WTC11 (cell line): Measurements from ENCODE around the gene FBXO24. TPM values are rescaled to one million over a fixed set of nuclear protein-coding genes. Genes with fewer than 3 reads are reported as not detected.

Experiments used
- ATAC-seq: fragments of 200-7000 bp; cut with Tn5 transposase; 2 replicates; pipeline ENCODE4 v1.10.0; 2021; ENCODE audit warnings: mild to moderate bottlenecking, moderate library complexity
- CTCF ChIA-PET: fragments of 300-600 bp; sonication (Branson Sonifier 250); formaldehyde crosslinking; loops from one replicate; lab custom pipeline; 2021; ENCODE audit warnings: antibody characterized with exemption; lab: Charles Lee
- POLR2A ChIA-PET: fragments of 350-600 bp; sonication (Branson Sonifier 250); formaldehyde crosslinking; loops from one replicate; lab custom pipeline; 2021; ENCODE audit warnings: antibody characterized with exemption; lab: Charles Lee
- DNase-seq: peaks from one replicate; pipeline ENCODE4 v3.0.0; 2021; ENCODE audit warnings: low spot score
- H3K27ac Mint-ChIP-seq: 2 replicates; pipeline ENCODE4 v1.8.0; 2021; ENCODE audit warnings: mixed read lengths
- H3K27me3 Mint-ChIP-seq: 2 replicates; pipeline ENCODE4 v1.8.0; 2021; ENCODE audit warnings: low read depth, mild to moderate bottlenecking, moderate library complexity, mixed read lengths
- H3K36me3 Mint-ChIP-seq: 2 replicates; pipeline ENCODE4 v1.8.0; 2021; ENCODE audit warnings: mixed read lengths
- H3K4me1 Mint-ChIP-seq: 2 replicates; pipeline ENCODE4 v1.8.0; 2022; ENCODE audit warnings: mixed read lengths
- H3K4me3 Mint-ChIP-seq: 2 replicates; pipeline ENCODE4 v1.8.0; 2021; ENCODE audit warnings: mild to moderate bottlenecking, moderate library complexity, mixed read lengths
- H3K9me3 Mint-ChIP-seq: 2 replicates; pipeline ENCODE4 v1.8.0; 2021; ENCODE audit warnings: mixed read lengths
- CREM ChIP-seq: sonication (generic); formaldehyde crosslinking; IDR thresholded peaks from 2 replicates; pipeline ENCODE4 v1.8.1; 2022; ENCODE audit warnings: mild to moderate bottlenecking, missing genetic modification reagents, moderate library complexity
- E2F4 ChIP-seq: sonication (generic); formaldehyde crosslinking; IDR thresholded peaks from 2 replicates; pipeline ENCODE4 v1.8.1; 2022; ENCODE audit warnings: low read depth, mild to moderate bottlenecking, moderate library complexity, missing genetic modification reagents, borderline replicate concordance
- EMX1 ChIP-seq: fragments of 250-450 bp; sonication (Bioruptor Pico); IDR thresholded peaks from 2 replicates; pipeline ENCODE4 v1.8.0; 2021; ENCODE audit warnings: mild to moderate bottlenecking
- ESRRA ChIP-seq: sonication (generic); formaldehyde crosslinking; IDR thresholded peaks from 2 replicates; pipeline ENCODE4 v1.8.1; 2022; ENCODE audit warnings: mild to moderate bottlenecking, missing genetic modification reagents, borderline replicate concordance
- FOXP1 ChIP-seq: sonication (generic); formaldehyde crosslinking; IDR thresholded peaks from 2 replicates; pipeline ENCODE4 v1.8.0; 2022; ENCODE audit warnings: missing genetic modification reagents, mild to moderate bottlenecking, moderate library complexity, borderline replicate concordance
- GABPB1 ChIP-seq: sonication (generic); formaldehyde crosslinking; IDR thresholded peaks from 2 replicates; pipeline ENCODE4 v1.8.1; 2023; ENCODE audit warnings: mild to moderate bottlenecking, missing genetic modification reagents
- MYBL2 ChIP-seq: sonication (generic); formaldehyde crosslinking; IDR thresholded peaks from 2 replicates; pipeline ENCODE4 v1.8.1; 2023; ENCODE audit warnings: mild to moderate bottlenecking, moderate library complexity, missing genetic modification reagents
- NFATC4 ChIP-seq: fragments of 250-450 bp; sonication (Bioruptor Pico); IDR thresholded peaks from 2 replicates; pipeline ENCODE4 v1.9.0; 2021; ENCODE audit warnings: mild to moderate bottlenecking
- PREB ChIP-seq: sonication (generic); formaldehyde crosslinking; IDR thresholded peaks from 2 replicates; pipeline ENCODE4 v1.8.1; 2022; ENCODE audit warnings: mild to moderate bottlenecking, missing genetic modification reagents, moderate library complexity, borderline replicate concordance
- PRRX2 ChIP-seq: fragments of 250-450 bp; sonication (Bioruptor Pico); IDR thresholded peaks from 2 replicates; pipeline ENCODE4 v1.8.0; 2021; ENCODE audit warnings: mild to moderate bottlenecking
- RELA ChIP-seq: sonication (generic); formaldehyde crosslinking; IDR thresholded peaks from 2 replicates; pipeline ENCODE4 v1.8.1; 2022; ENCODE audit warnings: missing genetic modification reagents, mild to moderate bottlenecking, borderline replicate concordance
- SMAD4 ChIP-seq: sonication (generic); formaldehyde crosslinking; IDR thresholded peaks from 2 replicates; pipeline ENCODE4 v1.8.0; 2022; ENCODE audit warnings: mild to moderate bottlenecking, missing genetic modification reagents
- STAT6 ChIP-seq: sonication (generic); formaldehyde crosslinking; conservative IDR thresholded peaks from 2 replicates; pipeline ENCODE4 v1.8.1; 2023; ENCODE audit warnings: mild to moderate bottlenecking, low read depth, missing genetic modification reagents, moderate library complexity
- ZNF232 ChIP-seq: sonication (generic); formaldehyde crosslinking; IDR thresholded peaks from 2 replicates; pipeline ENCODE4 v1.8.0; 2022; ENCODE audit warnings: mild to moderate bottlenecking, missing genetic modification reagents
- ZNF263 ChIP-seq: sonication (generic); formaldehyde crosslinking; IDR thresholded peaks from 2 replicates; pipeline ENCODE4 v1.8.1; 2022; ENCODE audit warnings: low read depth, mild to moderate bottlenecking, moderate library complexity, missing genetic modification reagents
- ZNF671 ChIP-seq: fragments of 250-450 bp; sonication (Bioruptor Pico); IDR thresholded peaks from 2 replicates; pipeline ENCODE4 v1.8.0; 2021; ENCODE audit warnings: mild to moderate bottlenecking
- ZSCAN18 ChIP-seq: fragments of 250-450 bp; sonication (Bioruptor Pico); IDR thresholded peaks from 2 replicates; pipeline ENCODE4 v2.1.2; 2022; ENCODE audit warnings: mild to moderate bottlenecking, moderate library complexity
- total RNA-seq: library from RNA; stranded (reverse); gene quantifications from 3 replicates; pipeline ENCODE4 v1.2.3, GENCODE V29; 2021

The FBXO24 gene
- total RNA-seq, 1 experiment from 2014 or later = 0.70 TPM

GRCh38 chr7:100556541-100556940 is 29.6 kb upstream of the FBXO24 start:
- Mint-ChIP-seq H3K4me3 (no peak overlapping the region), H3K27me3 (no peaks in the 10 kb centered on the region), H3K27ac (no peak overlapping the region), H3K36me3 (no peaks in the 10 kb centered on the region), H3K9me3 (no peaks in the 10 kb centered on the region), H3K4me1 (no peaks in the 10 kb centered on the region)
- no peak for ATAC-seq
- DNase-seq = no peak
- no peak for TF ChIP-seq ZNF263 (CRISPR knock-in tag)
- ChIA-PET POLR2A (no interaction called here), CTCF (no interaction called here)

GRCh38 chr7:100559127-100559526 is 27.0 kb upstream of the FBXO24 start:
- ChIA-PET CTCF (interaction anchor here (0.5 to 4.0 kb wide), 45 partner anchors 10 to 1643 kb away, joined by 3 to 58 read pairs (median 7); partner anchors contain the start of genes ACHE, AGFG2, FBXO24 and LRCH4), POLR2A (interaction anchor here (0.5 to 0.7 kb wide), 3 partner anchors 53 to 1184 kb away, joined by 3 to 5 read pairs (median 4); no protein-coding TSS in a partner anchor)
- H3K4me3 Mint-ChIP-seq = no peak overlapping the region
- TF ChIP-seq ZNF232 (no peak), MYBL2 (CRISPR knock-in tag) (no peak), NFATC4 (no peak), EMX1 (CRISPR knock-in tag) (no peak), CREM (CRISPR knock-in tag) (no peak), PRRX2 (CRISPR knock-in tag) (no peak), ESRRA (no peak), FOXP1 (CRISPR knock-in tag) (no peak), GABPB1 (no peak), RELA (CRISPR knock-in tag) (no peak), E2F4 (CRISPR knock-in tag) (no peak), SMAD4 (CRISPR knock-in tag) (no peak), ZNF671 (CRISPR knock-in tag) (no peak), STAT6 (CRISPR knock-in tag) (no peak), PREB (no peak)
- H3K36me3 Mint-ChIP-seq = no peaks in the 10 kb centered on the region
- ATAC-seq = no peak
- no peaks in the 10 kb centered on the region for H3K9me3 Mint-ChIP-seq
- H3K27me3 Mint-ChIP-seq = no peaks in the 10 kb centered on the region
- DNase-seq = no peak
- H3K27ac Mint-ChIP-seq = peak overlapping the region; percentile 33; the same call in 1 of the 2 replicates
- no peaks in the 10 kb centered on the region for H3K4me1 Mint-ChIP-seq

- Mint-ChIP-seq H3K36me3 (no peaks in the 10 kb centered on the region), H3K27ac (no peak overlapping the region), H3K4me1 (peaks cover 4% of the 10 kb centered on the region), H3K9me3 (no peaks in the 10 kb centered on the region), H3K4me3 (no peak overlapping the region), H3K27me3 (no peaks in the 10 kb centered on the region)
- no peak for DNase-seq
- no peak for ATAC-seq
- ChIA-PET CTCF (interaction anchor here (0.9 to 4.0 kb wide), 4 partner anchors 18 to 93 kb away, joined by 3 to 58 read pairs (median 3); no protein-coding TSS in a partner anchor), POLR2A (no interaction called here)
- TF ChIP-seq ZSCAN18 (no peak), STAT6 (CRISPR knock-in tag) (no peak)
Observed at GRCh38 chr7:100561491-100562194, 24.5 kb upstream of the FBXO24 start.
